ENCODE data around the gene PEX3. TPM values are rescaled to one million over a fixed set of nuclear protein-coding genes. Genes with fewer than 3 reads are reported as not detected.

The PEX3 gene
- total RNA-seq, 1 experiment from 2014 or later: 17.9 TPM

DNA sequence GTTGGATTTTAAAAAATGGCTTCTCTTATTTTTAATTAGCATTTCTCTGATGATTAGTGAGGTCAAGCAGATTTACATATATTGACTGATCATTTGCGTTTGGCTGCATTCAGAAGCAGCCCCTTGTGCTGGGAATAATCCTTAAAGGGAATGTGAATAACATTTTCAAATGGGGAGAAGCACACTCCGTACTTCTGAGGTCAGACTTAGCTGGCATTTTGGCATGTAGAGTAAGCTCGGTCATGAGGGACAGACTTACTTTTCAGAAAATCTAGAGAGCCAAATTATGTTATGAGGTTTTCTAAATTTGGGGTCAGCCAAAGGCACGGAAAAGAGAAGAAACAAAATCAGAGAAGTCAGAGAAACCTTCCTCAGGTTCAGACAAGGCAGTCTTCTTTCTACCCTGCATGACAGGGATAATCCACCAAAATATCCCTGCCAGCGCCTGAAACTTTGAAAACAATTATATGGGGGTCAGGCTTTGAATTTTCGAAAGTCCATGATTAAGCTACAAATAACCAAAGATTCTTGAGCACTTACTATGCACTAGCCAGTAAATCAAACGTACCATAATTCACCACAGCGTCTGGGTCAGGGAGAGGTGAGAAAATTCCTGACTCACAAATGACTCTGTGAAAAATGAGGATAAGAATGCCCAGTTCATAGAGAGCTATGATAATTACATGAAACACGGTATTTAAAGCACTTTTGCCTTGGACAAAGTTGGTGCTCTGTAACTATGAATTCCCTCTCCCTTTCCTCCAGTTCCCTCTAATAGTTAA, 45.0 kb upstream of the PEX3 start:
- Histone ChIP-seq H2BK120ac (ENCODE audit: low read depth, low read length, poor library complexity, severe bottlenecking) (no peak overlapping the region), H2BK12ac (ENCODE audit: insufficient read length, low read depth, low read length) (no peak overlapping the region), H3K23ac (ENCODE audit: insufficient read length, low read depth, low read length) (no peak overlapping the region), H2BK15ac (ENCODE audit: low read depth, low read length) (no peak overlapping the region), H4K91ac (ENCODE audit: insufficient read length, low read depth, low read length) (no peak overlapping the region), H3K14ac (ENCODE audit: insufficient read depth, low read length) (no peak overlapping the region), H3K23me2 (ENCODE audit: insufficient read length, low read depth, low read length, poor library complexity, severe bottlenecking) (no peaks in the 10 kb centered on the region), H4K20me1 (ENCODE audit: control insufficient read depth, insufficient read depth, insufficient read length) (no peaks in the 10 kb centered on the region), H4K8ac (replicated peaks; ENCODE audit: insufficient read length, low read depth, low read length) (no peak overlapping the region), H3K79me2 (ENCODE audit: insufficient read depth, low read length) (no peaks in the 10 kb centered on the region), H4K5ac (ENCODE audit: insufficient read length, low read depth, low read length) (no peak overlapping the region), H2BK20ac (ENCODE audit: low read depth, low read length, poor library complexity, severe bottlenecking) (no peak overlapping the region), H3K9me3 (ENCODE audit: control insufficient read depth, low read depth, low read length) (no peaks in the 10 kb centered on the region), H3K27ac (ENCODE audit: insufficient read length, low read depth, low read length) (no peak overlapping the region), H3K9ac (ENCODE audit: extremely low read depth, insufficient read length, low read length) (no peak overlapping the region), H3T11ph (ENCODE audit: low read length) (no peak overlapping the region), H2AK5ac (ENCODE audit: insufficient read length, low read length) (no peak overlapping the region), H3K4ac (ENCODE audit: low read depth, low read length) (no peak overlapping the region), H3K4me2 (ENCODE audit: insufficient read depth, insufficient read length, low read length) (no peak overlapping the region), H3K79me1 (ENCODE audit: insufficient read depth, low read depth, low read length, poor library complexity, severe bottlenecking) (no peaks in the 10 kb centered on the region), H3K4me1 (ENCODE audit: insufficient read depth, low read length) (no peaks in the 10 kb centered on the region; the same call in 1 of the 2 replicates), H3K56ac (ENCODE audit: insufficient read length, low read depth, low read length) (no peak overlapping the region), H2BK5ac (ENCODE audit: insufficient read length, low read length) (no peak overlapping the region), H3K27me3 (ENCODE audit: insufficient read depth, low read length) (no peaks in the 10 kb centered on the region), H3K18ac (ENCODE audit: insufficient read length, low read depth, low read length) (no peak overlapping the region), H2AFZ (ENCODE audit: low read length) (no peak overlapping the region)
- Mint-ChIP-seq H3K4me1 (peaks cover 21 to 28% of the 10 kb centered on the region in 2 experiments), H3K27ac (peak overlapping the region in 1 of 3 experiments; percentile 29; a peak in 1 of 7 replicates), H3K4me3 (no peak overlapping the region), H3K27me3 (ENCODE audit: low read depth) (no peaks in the 10 kb centered on the region), H3K9me3 (no peaks in the 10 kb centered on the region), H3K36me3 (ENCODE audit: insufficient read depth in 1 of 3, low read depth in 3 of 3) (no peaks in the 10 kb centered on the region)
- no peak for DNase-seq
- TF ChIP-seq, protein P1, sequence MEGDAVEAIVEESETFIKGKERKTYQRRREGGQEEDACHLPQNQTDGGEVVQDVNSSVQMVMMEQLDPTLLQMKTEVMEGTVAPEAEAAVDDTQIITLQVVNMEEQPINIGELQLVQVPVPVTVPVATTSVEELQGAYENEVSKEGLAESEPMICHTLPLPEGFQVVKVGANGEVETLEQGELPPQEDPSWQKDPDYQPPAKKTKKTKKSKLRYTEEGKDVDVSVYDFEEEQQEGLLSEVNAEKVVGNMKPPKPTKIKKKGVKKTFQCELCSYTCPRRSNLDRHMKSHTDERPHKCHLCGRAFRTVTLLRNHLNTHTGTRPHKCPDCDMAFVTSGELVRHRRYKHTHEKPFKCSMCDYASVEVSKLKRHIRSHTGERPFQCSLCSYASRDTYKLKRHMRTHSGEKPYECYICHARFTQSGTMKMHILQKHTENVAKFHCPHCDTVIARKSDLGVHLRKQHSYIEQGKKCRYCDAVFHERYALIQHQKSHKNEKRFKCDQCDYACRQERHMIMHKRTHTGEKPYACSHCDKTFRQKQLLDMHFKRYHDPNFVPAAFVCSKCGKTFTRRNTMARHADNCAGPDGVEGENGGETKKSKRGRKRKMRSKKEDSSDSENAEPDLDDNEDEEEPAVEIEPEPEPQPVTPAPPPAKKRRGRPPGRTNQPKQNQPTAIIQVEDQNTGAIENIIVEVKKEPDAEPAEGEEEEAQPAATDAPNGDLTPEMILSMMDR (conservative IDR thresholded peaks at IDR 0.05): no peak
- WGBS (ENCODE audit: extremely low coverage, insufficient read length, low lambda C conversion rate): no CpG with 5 or more reads among the region's 9 CpGs
